IMR-90 (cell line): Measurements from ENCODE around the gene SERINC3. TPM values are rescaled to one million over a fixed set of nuclear protein-coding genes. Genes with fewer than 3 reads are reported as not detected.

Experiments used
- ATAC-seq: fragments of 200-7000 bp; cut with Tn5 transposase; 2 replicates; pipeline ENCODE4 v1.9.1; 2020; ENCODE audit warnings: low read depth, mild to moderate bottlenecking, moderate library complexity
- BruUV-seq: library from RNA; stranded (reverse); fragments of 400-500 nt; replicated peaks from 2 replicates; lab custom pipeline; 2021; lab: Mats Ljungman, UMichigan
- CTCF ChIA-PET: fragments of 300-600 bp; formaldehyde crosslinking; extraction: SDS; loops from one replicate; lab custom pipeline; 2021; ENCODE audit warnings: antibody characterized with exemption; lab: Yijun Ruan, JAX
- POLR2A ChIA-PET: fragments of 300-600 bp; sonication (Branson Sonifier 250); formaldehyde crosslinking; loops from one replicate; lab custom pipeline; 2022; ENCODE audit warnings: antibody characterized with exemption; ENCODE audit not compliant: unreplicated experiment; lab: Charles Lee
- DNase-seq: peaks from one replicate; pipeline ENCODE4 v3.0.0; 2013
- H2AFZ ChIP-seq: replicated peaks from 2 replicates; pipeline ENCODE3; 2013; ENCODE audit warnings: low read length, mild to moderate bottlenecking; ENCODE audit not compliant: poor library complexity
- H2AK5ac ChIP-seq: 2 replicates; pipeline ENCODE4 v1.6.1; 2013; ENCODE audit warnings: low read depth, low read length, inconsistent platforms
- H2AK9ac ChIP-seq: replicated peaks from 2 replicates; pipeline ENCODE3; 2013; ENCODE audit warnings: mild to moderate bottlenecking, low read depth, low read length, moderate library complexity; ENCODE audit not compliant: poor library complexity
- H2BK120ac ChIP-seq: 2 replicates; pipeline ENCODE4 v1.6.1; 2013; ENCODE audit warnings: low read depth, low read length, inconsistent platforms
- H2BK15ac ChIP-seq: 3 replicates; pipeline ENCODE4 v1.6.1; 2013; ENCODE audit warnings: low read depth, low read length, inconsistent platforms
- H2BK20ac ChIP-seq: 2 replicates; pipeline ENCODE4 v1.6.1; 2013; ENCODE audit warnings: low read depth, mild to moderate bottlenecking, inconsistent platforms, low read length, moderate library complexity
- H2BK5ac ChIP-seq: 2 replicates; pipeline ENCODE4 v1.6.1; 2013; ENCODE audit warnings: mild to moderate bottlenecking, low read depth, low read length, inconsistent platforms; ENCODE audit not compliant: poor library complexity, severe bottlenecking
- H3K14ac ChIP-seq: replicated peaks from 2 replicates; pipeline ENCODE4 v1.6.1; 2013; ENCODE audit warnings: low read depth, low read length, inconsistent platforms
- H3K18ac ChIP-seq: 2 replicates; pipeline ENCODE4 v1.6.1; 2013; ENCODE audit warnings: low read depth, low read length, control low read depth
- H3K23ac ChIP-seq: 2 replicates; pipeline ENCODE4 v1.6.1; 2013; ENCODE audit warnings: low read depth, low read length, inconsistent platforms
- H3K27ac ChIP-seq: 2 replicates; pipeline ENCODE4 v1.5.1; 2013; ENCODE audit warnings: mild to moderate bottlenecking, control low read depth, low read length; ENCODE audit not compliant: insufficient read depth
- H3K27me3 ChIP-seq: 2 replicates; pipeline ENCODE4 v1.6.1; 2013; ENCODE audit warnings: low read length; ENCODE audit not compliant: control insufficient read depth, insufficient read depth
- H3K36me3 ChIP-seq: 2 replicates; pipeline ENCODE4 v1.6.1; 2013; ENCODE audit warnings: low read length, mixed read lengths; ENCODE audit not compliant: control insufficient read depth, insufficient read depth
- H3K4ac ChIP-seq: 2 replicates; pipeline ENCODE4 v1.6.1; 2013; ENCODE audit warnings: low read depth, low read length, inconsistent platforms
- H3K4me1 ChIP-seq: 2 replicates; pipeline ENCODE4 v1.6.1; 2013; ENCODE audit warnings: low read length, mixed read lengths; ENCODE audit not compliant: control insufficient read depth, insufficient read depth
- H3K4me2 ChIP-seq: 2 replicates; pipeline ENCODE4 v1.6.1; 2013; ENCODE audit warnings: low read depth, mild to moderate bottlenecking, control low read depth, low read length, moderate library complexity
- H3K4me3 ChIP-seq: 2 replicates; pipeline ENCODE4 v1.5.1; 2013; ENCODE audit warnings: low read depth, mild to moderate bottlenecking, control low read depth, low read length, moderate library complexity; ENCODE audit not compliant: insufficient read depth
- H3K56ac ChIP-seq: 2 replicates; pipeline ENCODE4 v1.6.1; 2013; ENCODE audit warnings: low read length, inconsistent platforms; ENCODE audit not compliant: insufficient read depth; ENCODE audit errors: extremely low read depth
- H3K79me1 ChIP-seq, 2 experiments: 2 replicates each; pipeline ENCODE4 v1.6.1; 2013; ENCODE audit warnings: low read length in 2 of 2, inconsistent platforms in 1 of 2, low read depth in 1 of 2
- H3K9ac ChIP-seq: 2 replicates; pipeline ENCODE4 v1.6.1; 2013; ENCODE audit warnings: low read depth, low read length, control low read depth
- H3K9me1 ChIP-seq: 2 replicates; pipeline ENCODE4 v1.6.1; 2013; ENCODE audit warnings: low read length, inconsistent platforms; ENCODE audit not compliant: insufficient read depth
- H3K9me3 ChIP-seq: 2 replicates; pipeline ENCODE4 v1.6.1; 2013; ENCODE audit warnings: low read length; ENCODE audit not compliant: control insufficient read depth, insufficient read depth
- H4K20me1 ChIP-seq: 2 replicates; pipeline ENCODE4 v1.6.1; 2013; ENCODE audit warnings: low read length, inconsistent platforms; ENCODE audit not compliant: insufficient read depth
- H4K5ac ChIP-seq: 2 replicates; pipeline ENCODE4 v1.6.1; 2013; ENCODE audit warnings: mild to moderate bottlenecking, low read depth, low read length, control low read depth
- H4K8ac ChIP-seq, 2 experiments: 2 replicates each; pipeline ENCODE4 v1.6.1; 2013; ENCODE audit warnings: low read depth in 2 of 2, low read length in 2 of 2, control low read depth in 1 of 2, inconsistent platforms in 1 of 2
- H4K91ac ChIP-seq: 2 replicates; pipeline ENCODE4 v1.6.1; 2013; ENCODE audit warnings: low read depth, low read length, inconsistent platforms; ENCODE audit not compliant: insufficient read depth
- BHLHE40 ChIP-seq: fragments of 150-350 bp; IDR thresholded peaks from 2 replicates; pipeline ENCODE4 v1.6.1; 2016; ENCODE audit warnings: mild to moderate bottlenecking, low read depth, low read length
- CEBPB ChIP-seq: IDR thresholded peaks from 2 replicates; pipeline ENCODE4 v1.6.1; 2012; ENCODE audit warnings: low read depth, low read length, improper control_type of control experiment
- CHD1 ChIP-seq: IDR thresholded peaks from 2 replicates; pipeline ENCODE4 v1.6.1; 2012; ENCODE audit warnings: low read depth, low read length, improper control_type of control experiment
- CTCF ChIP-seq: conservative IDR thresholded peaks from 2 replicates; pipeline ENCODE4 v1.5.1; 2012; ENCODE audit warnings: mild to moderate bottlenecking, low read depth, low read length, improper control_type of control experiment
- ELK1 ChIP-seq: fragments of 150-350 bp; IDR thresholded peaks from 2 replicates; pipeline ENCODE4 v1.6.1; 2016; ENCODE audit warnings: low read depth, mild to moderate bottlenecking, low read length, moderate library complexity, borderline replicate concordance
- FOS ChIP-seq: fragments of 150-350 bp; IDR thresholded peaks from 2 replicates; pipeline ENCODE4 v1.6.1; 2016; ENCODE audit warnings: low read depth, low read length
- MAFK ChIP-seq: IDR thresholded peaks from 2 replicates; pipeline ENCODE4 v1.6.1; 2012; ENCODE audit warnings: low read depth, low read length, improper control_type of control experiment
- MAZ ChIP-seq: IDR thresholded peaks from 2 replicates; pipeline ENCODE4 v1.6.1; 2012; ENCODE audit warnings: low read depth, mild to moderate bottlenecking, low read length, improper control_type of control experiment, moderate library complexity, borderline replicate concordance
- MXI1 ChIP-seq: IDR thresholded peaks from 2 replicates; pipeline ENCODE4 v1.6.1; 2012; ENCODE audit warnings: low read depth, mild to moderate bottlenecking, low read length, moderate library complexity, borderline replicate concordance
- NFE2L2 ChIP-seq: fragments of 150-350 bp; IDR thresholded peaks from 2 replicates; pipeline ENCODE4 v1.6.1; 2016; ENCODE audit warnings: low read depth, mild to moderate bottlenecking, low read length
- POLR2A ChIP-seq: IDR thresholded peaks from 2 replicates; pipeline ENCODE4 v1.6.1; 2012; ENCODE audit warnings: mild to moderate bottlenecking, low read depth, low read length
- RCOR1 ChIP-seq: IDR thresholded peaks from 2 replicates; pipeline ENCODE4 v1.6.1; 2012; ENCODE audit warnings: mild to moderate bottlenecking, low read length, improper control_type of control experiment; ENCODE audit not compliant: insufficient replicate concordance
- RFX5 ChIP-seq: IDR thresholded peaks from 2 replicates; pipeline ENCODE4 v1.8.0; 2012; ENCODE audit warnings: low read depth, mild to moderate bottlenecking, low read length, moderate library complexity
- SMC3 ChIP-seq: fragments of 150-350 bp; IDR thresholded peaks from 2 replicates; pipeline ENCODE4 v1.6.1; 2016; ENCODE audit warnings: low read depth, mild to moderate bottlenecking, antibody characterized with exemption, low read length, moderate library complexity
- USF2 ChIP-seq: fragments of 150-350 bp; IDR thresholded peaks from 2 replicates; pipeline ENCODE4 v1.6.1; 2017; ENCODE audit warnings: mild to moderate bottlenecking, antibody characterized with exemption, low read length, low read depth
- WGBS, 2 experiments: methylation state at CpG; one replicate each; pipeline versions ENCODE4 v1.1.5 to v1.1.7; 2013; ENCODE audit warnings: missing lambda C conversion rate in 2 of 2; ENCODE audit not compliant: insufficient read length in 1 of 2; ENCODE audit errors: extremely low coverage in 2 of 2; 5-methylcytosine and 5-hydroxymethylcytosine counted together
- dilution Hi-C: fragments of 300-500 bp; cut with HindIII; formaldehyde crosslinking; loops from one replicate; pipeline ENCODE4 v1.14.3; 2018; ENCODE audit warnings: low sequenced_read_pairs; ENCODE audit not compliant: unreplicated experiment
- in situ Hi-C: fragments of 300-500 bp; cut with MboI; formaldehyde crosslinking; loops from 3 replicates; pipeline ENCODE4 v1.14.3; 2019; ENCODE audit warnings: low sequenced_read_pairs, inconsistent platforms, mixed read lengths
- intact Hi-C: fragments of 100-400 bp; cut with micrococcal nuclease; formaldehyde crosslinking; loops from 2 replicates; pipeline ENCODE4 v1.10.0; 2022
- polyA plus RNA-seq, 3 experiments: library from polyadenylated mRNA; depleted of rRNA; stranded (reverse); fragments of >200 nt; gene quantifications; 2 replicates each; pipeline ENCODE4 v1.2.3, GENCODE V29; 2012; ENCODE audit warnings: low replicate concordance in 1 of 3
- total RNA-seq: library from RNA; depleted of rRNA; stranded (reverse); fragments of >200 nt; gene quantifications from 2 replicates; pipeline ENCODE4 v1.2.3, GENCODE V29; 2012

Gene SERINC3
- total and polyA plus RNA-seq, 2 of the 4 experiments (the other 2 are of a cell fraction): 101 to 132 TPM

- no peaks in the 10 kb centered on the region for H3K9me3 ChIP-seq
- no peak for ATAC-seq
- no peak overlapping the region for H3K9ac ChIP-seq
- no peak overlapping the region for H4K5ac ChIP-seq
- CTCF ChIA-PET: no interaction called here
- peak overlapping the region; percentile 4; the same call in 1 of the 2 replicates for H2AK5ac ChIP-seq
- no peak for TF ChIP-seq MXI1
- TF ChIP-seq MAZ: no peak
- TF ChIP-seq NFE2L2: no peak
- no peak for TF ChIP-seq MAFK
- no peak for TF ChIP-seq POLR2A
- TF ChIP-seq BHLHE40: no peak
- TF ChIP-seq FOS: no peak
- no peak for TF ChIP-seq RCOR1
- no peak for TF ChIP-seq CEBPB
- TF ChIP-seq CHD1: no peak
- TF ChIP-seq RFX5: no peak
- no peak for TF ChIP-seq CTCF
- no peak for TF ChIP-seq SMC3
- no peak for TF ChIP-seq ELK1
- TF ChIP-seq USF2: no peak
- POLR2A ChIA-PET: no interaction called here
- no CpG with 5 or more reads among the region's 3 CpGs for WGBS, 2 experiments
- H4K20me1 ChIP-seq: no peaks in the 10 kb centered on the region; the same call in 1 of the 2 replicates
- peaks cover 14% of the 10 kb centered on the region; the same call in 1 of the 2 replicates for H3K9me1 ChIP-seq
- H2AFZ ChIP-seq: no peak overlapping the region
- 0 out of 4 replicates have a peak overlapping the region, but pooled peaks of 1 of the 2 experiments have one; percentile 26 for H4K8ac ChIP-seq
- peak overlapping the region; percentile 92; the same call in 1 of the 2 replicates for H3K4ac ChIP-seq
- intact Hi-C loops (no loop called here), dilution Hi-C loops (no loop called here), in situ Hi-C loops (loop anchor here (10.0 to 25.0 kb wide), 3 partner anchors 138 to 1310 kb away; partner anchors contain the start of genes DNTTIP1, OSER1 and WFDC3)
- peak overlapping the region; percentile 70; the same call in 1 of the 2 replicates for H3K23ac ChIP-seq
- no peak overlapping the region for H3K4me3 ChIP-seq
- H3K14ac ChIP-seq: 0 out of 2 replicates have a peak overlapping the region, but pooled peaks have one; percentile 24
- H3K79me1 ChIP-seq: peaks cover 20 to 49% of the 10 kb centered on the region in 2 experiments
- H3K27ac ChIP-seq: no peak overlapping the region
- BruUV-seq: no TSS peak
- no peak overlapping the region for H4K91ac ChIP-seq
- H2AK9ac ChIP-seq: peak overlapping the region; percentile 97
- peaks cover 17% of the 10 kb centered on the region for H3K36me3 ChIP-seq
- peak overlapping the region; percentile 2; the same call in 1 of the 2 replicates for H3K4me2 ChIP-seq
- H3K56ac ChIP-seq: no peak overlapping the region
- H2BK5ac ChIP-seq: no peak overlapping the region
- no peak overlapping the region for H3K18ac ChIP-seq
- DNase-seq: no peak
- H2BK20ac ChIP-seq: no peak overlapping the region
- H3K4me1 ChIP-seq: peaks cover 4% of the 10 kb centered on the region; the same call in 1 of the 2 replicates
- H2BK120ac ChIP-seq: no peak overlapping the region
- no peak overlapping the region for H2BK15ac ChIP-seq
- H3K27me3 ChIP-seq: no peaks in the 10 kb centered on the region
Observed at GRCh38 chr20:44477151-44477550, 44.7 kb downstream of the SERINC3 start.
